BJ (cell line): Measurements from ENCODE around the gene CARS2. TPM values are rescaled to one million over a fixed set of nuclear protein-coding genes. Genes with fewer than 3 reads are reported as not detected.
"Not testable (repeated sequence)": the region's sequence is repeated elsewhere in the genome, so short reads cannot be mapped to it uniquely, and the experiment has no call there.

ENCODE experiments used
- CTCF ChIA-PET: fragments of 350-600 bp; formaldehyde crosslinking; extraction: SDS; loops from one replicate; lab custom pipeline; 2021; ENCODE audit warnings: antibody characterized with exemption, inconsistent platforms; lab: Yijun Ruan, JAX
- POLR2A ChIA-PET: fragments of 300-600 bp; sonication (Branson Sonifier 250); formaldehyde crosslinking; extraction: SDS; loops from one replicate; lab custom pipeline; 2021; ENCODE audit warnings: antibody characterized with exemption; lab: Charles Lee
- DNase-seq: peaks from one replicate; pipeline ENCODE4 v3.0.0-alpha.2; 2011; ENCODE audit warnings: low read depth
- H3K27me3 ChIP-seq: 2 replicates; pipeline ENCODE4 v1.6.0; 2011; ENCODE audit warnings: low read length; ENCODE audit not compliant: control insufficient read depth, insufficient read depth
- H3K36me3 ChIP-seq: 2 replicates; pipeline ENCODE4 v1.5.1; 2011; ENCODE audit warnings: low read length; ENCODE audit not compliant: control insufficient read depth, insufficient read depth
- H3K4me3 ChIP-seq: 2 replicates; pipeline ENCODE4 v1.5.1; 2011; ENCODE audit warnings: low read depth, mild to moderate bottlenecking, control low read depth, low read length
- polyA plus RNA-seq: library from polyadenylated mRNA; depleted of rRNA; stranded (reverse); fragments of >200 nt; gene quantifications from 2 replicates; pipeline ENCODE4 v1.2.3, GENCODE V29; 2011
- TF ChIP-seq, protein P1 (sequence below): IDR thresholded peaks from 2 replicates; pipeline ENCODE4 v1.5.1; 2011; ENCODE audit warnings: low read depth, mild to moderate bottlenecking, control low read depth, inconsistent platforms, low read length, moderate library complexity; ENCODE audit not compliant: insufficient read depth

CARS2 gene
- polyA plus RNA-seq, 1 experiment: 76.8 TPM

DNA sequence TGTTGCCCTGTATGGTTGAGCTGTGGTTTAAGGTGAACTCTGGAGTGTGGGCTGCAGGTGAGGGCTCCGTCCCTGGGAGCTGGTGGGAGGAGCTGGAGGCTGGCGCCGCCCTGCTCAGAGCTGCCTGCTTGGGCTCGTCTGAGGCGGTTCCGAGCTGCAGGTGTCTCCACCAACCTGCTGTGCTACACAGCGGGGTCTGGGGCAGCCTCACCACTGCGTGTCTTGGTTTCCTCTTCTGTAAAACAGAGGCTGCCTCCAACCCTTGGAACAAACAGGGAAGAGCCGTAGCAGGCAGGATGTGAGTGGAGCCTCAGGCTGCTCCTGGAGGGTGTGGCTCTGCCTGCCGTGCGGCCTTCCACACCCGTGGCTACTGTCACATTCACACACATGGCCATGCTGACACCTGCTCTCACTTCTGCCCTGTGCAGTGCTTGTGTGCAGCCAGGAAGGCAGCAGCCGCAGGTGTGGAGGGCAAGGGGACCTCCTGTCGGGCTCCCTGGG, 69.2 kb downstream of the CARS2 start:
- ChIA-PET CTCF (no interaction called here), POLR2A (no interaction called here)
- H3K27me3 ChIP-seq: no peaks in the 10 kb centered on the region
- DNase-seq: no peak
- H3K4me3 ChIP-seq: no peak overlapping the region
- H3K36me3 ChIP-seq: peaks cover 50% of the 10 kb centered on the region
- TF ChIP-seq, protein P1, sequence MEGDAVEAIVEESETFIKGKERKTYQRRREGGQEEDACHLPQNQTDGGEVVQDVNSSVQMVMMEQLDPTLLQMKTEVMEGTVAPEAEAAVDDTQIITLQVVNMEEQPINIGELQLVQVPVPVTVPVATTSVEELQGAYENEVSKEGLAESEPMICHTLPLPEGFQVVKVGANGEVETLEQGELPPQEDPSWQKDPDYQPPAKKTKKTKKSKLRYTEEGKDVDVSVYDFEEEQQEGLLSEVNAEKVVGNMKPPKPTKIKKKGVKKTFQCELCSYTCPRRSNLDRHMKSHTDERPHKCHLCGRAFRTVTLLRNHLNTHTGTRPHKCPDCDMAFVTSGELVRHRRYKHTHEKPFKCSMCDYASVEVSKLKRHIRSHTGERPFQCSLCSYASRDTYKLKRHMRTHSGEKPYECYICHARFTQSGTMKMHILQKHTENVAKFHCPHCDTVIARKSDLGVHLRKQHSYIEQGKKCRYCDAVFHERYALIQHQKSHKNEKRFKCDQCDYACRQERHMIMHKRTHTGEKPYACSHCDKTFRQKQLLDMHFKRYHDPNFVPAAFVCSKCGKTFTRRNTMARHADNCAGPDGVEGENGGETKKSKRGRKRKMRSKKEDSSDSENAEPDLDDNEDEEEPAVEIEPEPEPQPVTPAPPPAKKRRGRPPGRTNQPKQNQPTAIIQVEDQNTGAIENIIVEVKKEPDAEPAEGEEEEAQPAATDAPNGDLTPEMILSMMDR: no peak

DNA sequence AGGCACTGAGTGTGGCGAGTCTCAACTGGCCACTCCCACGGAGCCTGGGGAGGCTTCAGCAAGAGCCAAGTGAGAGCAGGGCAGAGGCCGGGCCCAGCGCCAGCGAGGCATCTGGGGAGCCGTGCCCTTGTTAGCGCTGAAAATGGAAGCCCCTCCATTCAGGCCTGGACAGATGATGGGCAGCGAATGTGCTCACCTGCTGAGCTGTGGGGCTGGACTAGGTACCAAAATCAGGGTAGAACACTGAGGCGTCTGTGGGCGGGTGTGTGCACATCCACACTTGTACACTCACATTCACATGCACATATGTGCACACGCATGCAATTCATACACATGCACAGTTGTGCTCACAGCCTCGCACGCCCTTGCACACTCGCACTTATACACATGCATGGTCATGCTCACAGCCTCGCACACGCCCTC, 69.9 kb downstream of the CARS2 start:
- CTCF ChIA-PET: no interaction called here

DNA sequence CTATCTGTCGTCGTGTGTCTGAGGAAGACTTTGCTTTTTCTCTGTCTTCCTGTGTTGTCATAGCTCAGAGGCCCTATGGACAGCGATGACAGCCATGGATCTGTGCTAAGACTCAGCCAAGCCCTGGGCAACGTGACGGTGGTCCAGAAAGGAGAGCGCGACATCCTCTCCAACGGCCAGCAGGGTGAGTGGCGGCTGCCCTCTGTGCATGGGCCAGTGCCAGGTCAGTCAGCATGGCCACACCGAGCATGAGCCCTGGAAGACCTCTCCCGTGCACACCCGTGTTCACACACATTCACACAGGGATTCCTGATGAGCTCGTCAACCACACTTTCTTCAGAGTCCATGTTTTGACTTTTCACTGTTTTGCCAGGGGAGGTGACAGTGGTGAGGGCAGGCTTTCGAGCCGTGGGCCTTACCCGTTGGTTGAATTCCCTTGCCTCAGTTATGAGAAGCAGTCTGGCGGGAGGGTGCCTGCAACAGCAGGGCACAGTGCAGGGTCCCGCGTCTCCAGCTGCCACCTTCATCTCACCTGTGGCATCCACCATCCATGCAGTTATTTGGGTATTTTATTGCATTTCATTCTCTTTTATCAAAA, 70.4 kb downstream of the CARS2 start:
- ChIA-PET POLR2A (no interaction called here), CTCF (no interaction called here)
- TF ChIP-seq, protein P1: no peak
- Histone ChIP-seq H3K27me3 (no peaks in the 10 kb centered on the region), H3K4me3 (no peak overlapping the region), H3K36me3 (peaks cover 42% of the 10 kb centered on the region)
- DNase-seq: no peak

More for the DNA sequence above, 69.9 kb downstream of the CARS2 start:
- POLR2A ChIA-PET: no interaction called here
- no peaks in the 10 kb centered on the region for H3K27me3 ChIP-seq
- no peak overlapping the region for H3K4me3 ChIP-seq
- H3K36me3 ChIP-seq: peaks cover 46% of the 10 kb centered on the region
- DNase-seq: no peak
- TF ChIP-seq, protein P1: no peak

DNA sequence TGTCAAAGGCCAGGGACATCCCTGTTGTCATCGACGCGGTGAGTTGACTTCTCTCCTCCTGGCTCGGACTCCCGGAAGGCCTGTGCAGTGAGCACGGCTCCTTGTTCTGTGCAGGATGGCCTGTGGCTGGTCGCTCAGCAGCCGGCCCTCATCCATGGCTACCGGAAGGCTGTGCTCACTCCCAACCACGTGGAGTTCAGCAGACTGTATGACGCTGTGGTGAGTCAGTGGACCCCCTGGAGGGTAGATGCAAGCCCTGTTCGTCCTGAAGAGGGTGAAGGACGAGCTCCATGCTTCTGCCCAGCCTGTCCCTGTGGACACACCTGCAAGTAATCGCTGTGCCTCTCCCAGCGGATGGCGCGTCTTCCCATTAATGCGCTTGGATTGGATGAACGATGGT, 71.4 kb downstream of the CARS2 start:
- POLR2A ChIA-PET: no interaction called here
- no peak overlapping the region for H3K4me3 ChIP-seq
- CTCF ChIA-PET: no interaction called here
- DNase-seq: no peak
- H3K27me3 ChIP-seq: no peaks in the 10 kb centered on the region
- TF ChIP-seq, protein P1: no peak
- peaks cover 42% of the 10 kb centered on the region for H3K36me3 ChIP-seq

DNA sequence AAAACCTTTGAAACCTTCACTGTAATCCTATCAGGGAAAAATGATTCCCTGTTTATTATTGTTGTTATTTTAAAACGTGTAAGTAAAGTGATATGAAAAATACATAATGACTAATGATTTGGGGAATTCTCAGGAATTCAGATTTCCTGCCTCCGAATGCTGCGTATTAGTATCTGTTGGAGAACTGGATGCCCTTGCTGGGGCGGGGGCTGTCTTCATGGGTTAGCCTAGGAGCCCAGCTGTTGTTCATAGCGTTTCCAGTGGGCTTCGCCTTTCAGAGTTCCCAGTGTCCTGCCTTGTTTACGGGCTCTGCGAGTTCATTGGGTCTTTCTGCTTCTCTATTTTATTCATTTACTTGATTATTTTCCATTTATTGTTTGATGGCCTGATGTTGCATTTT, 72.1 kb downstream of the CARS2 start:
- ChIA-PET CTCF (no interaction called here), POLR2A (no interaction called here)
- DNase-seq: no peak
- H3K36me3 ChIP-seq: peaks cover 42% of the 10 kb centered on the region
- no peak overlapping the region for H3K4me3 ChIP-seq
- H3K27me3 ChIP-seq: no peaks in the 10 kb centered on the region
- TF ChIP-seq, protein P1: no peak

DNA sequence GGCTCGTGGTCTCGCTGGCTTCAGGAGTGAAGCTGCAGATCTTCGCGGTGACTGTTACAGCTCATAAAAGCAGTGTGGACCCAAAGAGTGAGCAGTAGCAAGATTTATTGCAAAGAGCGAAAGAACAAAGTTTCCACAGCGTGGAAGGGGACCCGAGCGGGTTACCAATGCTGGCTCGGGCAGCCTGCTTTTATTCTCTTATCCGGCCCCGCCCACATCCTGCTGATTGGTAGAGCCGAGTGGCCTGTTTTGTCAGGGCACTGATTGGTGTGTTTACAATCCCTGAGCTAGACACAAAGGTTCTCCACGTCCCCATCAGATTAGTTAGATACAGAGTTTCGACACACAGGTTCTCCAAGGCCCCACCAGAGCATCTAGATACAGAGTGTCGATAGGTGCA, 73.7 kb downstream of the CARS2 start:
- CTCF ChIA-PET, H3K4me3 ChIP-seq, POLR2A ChIA-PET, DNase-seq, H3K27me3 ChIP-seq: not testable (repeated sequence)
- H3K36me3 ChIP-seq: peaks cover 37% of the 10 kb centered on the region
